IPS-11a (cell line): ENCODE data around the gene DNASE1L1.

ENCODE experiments used
- H3K4me3 ChIP-seq: one replicate; pipeline ENCODE4 v1.5.1; 2013; ENCODE audit warnings: low read depth, low read length, control low read depth

Gene DNASE1L1

GRCh38 chrX:154353172-154353843, 55.7 kb downstream of the DNASE1L1 start:
- no peak overlapping the region for H3K4me3 ChIP-seq

DNA sequence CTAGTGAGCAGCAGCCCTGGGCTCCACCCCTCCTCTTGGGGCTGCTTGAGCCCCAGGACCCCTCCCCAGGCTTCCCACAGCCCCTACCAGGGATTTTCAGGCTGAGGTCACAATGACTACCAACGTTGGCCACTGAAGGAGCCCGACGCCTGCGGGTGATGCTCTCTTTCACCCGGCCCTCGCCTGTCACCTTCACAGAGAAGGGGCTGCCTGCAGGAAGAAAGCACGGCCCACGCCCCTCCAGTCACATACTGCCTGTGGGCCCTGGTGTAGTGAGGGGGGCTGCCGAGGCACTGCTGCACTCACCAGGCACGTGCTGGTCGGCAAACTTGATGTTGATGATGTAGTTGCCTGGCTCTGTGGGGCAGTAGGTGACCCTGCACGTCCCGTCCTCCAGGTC, 56.6 kb downstream of the DNASE1L1 start:
- no peak overlapping the region for H3K4me3 ChIP-seq

- H3K4me3 ChIP-seq: no peak overlapping the region
Measured at GRCh38 chrX:154352012-154352401, 57.0 kb downstream of the DNASE1L1 start.
